Measurements from ENCODE around the gene NKX6-2.

- TF ChIP-seq CTCF (IDR thresholded peaks at IDR 0.05) (no peak), POLR2A (IDR thresholded peaks at IDR 0.05) (no peak)
Measured at GRCh38 chr10:132793871-132794849, 8.2 kb upstream of the NKX6-2 start.

All from esophagus squamous epithelium (tissue), 4 donors.